GM21526 (cell line): Measurements from ENCODE around the gene DPP10.

ENCODE experiments used
- ATAC-seq: cut with Tn5 transposase; IDR thresholded peaks from one replicate; pipeline ENCODE4 v1.9.1; 2021; ENCODE audit warnings: moderate library complexity; ENCODE audit not compliant: unreplicated experiment, low FRiP score

Gene DPP10

DNA sequence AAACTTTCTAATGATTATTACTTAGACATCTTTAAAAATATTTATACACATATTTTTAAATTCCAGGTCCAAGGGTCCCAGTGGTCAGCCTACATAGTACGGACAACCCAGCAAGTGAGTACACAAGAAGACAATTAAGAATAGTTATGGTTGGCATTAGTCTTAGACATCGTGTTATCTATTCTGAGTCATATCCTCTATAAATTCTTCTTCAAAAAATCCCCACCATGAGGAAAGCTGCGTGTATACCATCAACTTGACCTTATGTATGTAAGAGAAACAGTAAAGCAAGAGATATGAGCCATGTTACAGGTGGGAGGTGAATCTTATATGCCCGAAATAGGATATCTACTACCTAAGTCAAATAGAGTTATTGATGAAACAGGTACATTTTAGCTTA is 1339.8 kb downstream of the DPP10 start:
- no peak for ATAC-seq

DNA sequence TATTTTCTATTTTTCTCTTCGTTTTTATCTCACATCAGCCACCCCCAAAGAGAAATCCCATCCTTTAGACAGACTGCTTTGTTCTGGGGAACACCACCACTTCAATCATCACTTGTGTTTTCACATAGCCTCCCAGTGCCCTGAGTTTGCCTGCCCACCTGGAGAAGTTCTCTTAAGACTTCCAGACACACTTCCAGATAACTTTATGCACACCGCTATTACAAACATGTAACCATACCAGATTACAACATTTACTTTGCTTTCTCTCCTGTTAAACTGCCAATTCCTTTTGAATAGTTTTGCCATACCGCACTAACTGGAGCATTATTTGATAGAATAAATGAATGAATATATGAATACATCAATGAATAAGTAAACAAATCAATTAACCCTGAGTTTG is 1353.6 kb downstream of the DPP10 start:
- no peak for ATAC-seq

GRCh38 chr2:115807276-115807675 is 1364.8 kb downstream of the DPP10 start:
- ATAC-seq = no peak

DNA sequence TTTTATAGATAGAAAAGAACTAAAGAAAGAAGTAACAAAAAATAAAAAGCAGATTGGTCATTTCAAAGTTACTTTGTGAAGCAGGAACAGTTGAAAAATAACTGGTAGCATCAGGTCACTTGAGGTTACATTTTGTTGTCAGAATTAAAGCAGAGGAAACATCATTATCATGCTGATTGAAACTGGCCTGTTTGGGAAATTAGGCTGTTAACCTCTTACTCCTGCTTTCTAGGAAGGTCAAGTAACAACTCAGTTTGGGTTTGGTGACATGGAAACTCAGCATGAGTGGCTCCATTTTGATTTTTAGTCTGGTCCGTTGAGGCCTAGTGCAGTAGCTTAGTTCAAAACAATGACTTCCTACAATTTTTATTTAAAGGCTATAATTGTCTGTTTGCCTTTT is 1383.5 kb downstream of the DPP10 start:
- ATAC-seq = no peak

DNA sequence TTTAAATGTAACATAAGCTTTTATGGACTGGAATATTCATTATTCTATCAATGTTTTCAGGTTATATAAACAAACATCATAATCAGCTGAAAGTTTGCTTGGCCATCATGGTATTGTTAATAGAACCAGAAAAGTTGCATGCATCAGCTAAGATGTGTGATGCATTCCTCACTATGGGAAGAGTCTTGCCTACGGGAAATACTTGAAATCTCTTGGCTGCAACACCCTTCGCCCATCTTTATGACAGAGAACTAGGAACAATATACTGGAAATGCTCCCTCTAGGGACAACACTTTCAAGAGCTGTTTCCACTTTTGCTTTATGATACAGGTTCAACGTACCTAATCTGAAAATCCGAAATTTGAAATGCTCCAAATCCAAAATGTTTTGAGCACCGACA is 1390.8 kb downstream of the DPP10 start:
- ATAC-seq = no peak

GRCh38 chr2:115838539-115838938 is 1396.1 kb downstream of the DPP10 start:
- ATAC-seq = no peak

GRCh38 chr2:115842306-115842705 is 1399.9 kb downstream of the DPP10 start:
- ATAC-seq = no peak

DNA sequence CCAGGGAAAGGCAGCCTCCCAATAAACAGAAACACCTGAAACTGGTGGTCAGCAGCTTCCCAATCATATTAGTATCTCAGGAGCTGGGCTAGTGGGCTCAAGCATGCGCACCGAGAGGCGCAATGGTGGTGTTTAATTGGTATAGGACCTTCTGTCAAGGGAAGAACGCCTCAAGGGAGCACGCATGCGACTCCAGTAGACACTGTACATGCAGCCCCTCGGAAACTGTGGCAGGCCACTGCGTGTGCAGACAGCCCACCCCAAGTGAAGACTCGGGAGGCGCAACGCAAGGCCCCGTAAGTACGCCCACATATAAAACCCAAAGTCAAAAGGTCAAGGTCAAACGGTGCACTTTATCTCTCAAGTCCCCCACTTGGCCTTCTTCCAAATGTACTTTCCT is 1405.8 kb downstream of the DPP10 start:
- no peak for ATAC-seq

DNA sequence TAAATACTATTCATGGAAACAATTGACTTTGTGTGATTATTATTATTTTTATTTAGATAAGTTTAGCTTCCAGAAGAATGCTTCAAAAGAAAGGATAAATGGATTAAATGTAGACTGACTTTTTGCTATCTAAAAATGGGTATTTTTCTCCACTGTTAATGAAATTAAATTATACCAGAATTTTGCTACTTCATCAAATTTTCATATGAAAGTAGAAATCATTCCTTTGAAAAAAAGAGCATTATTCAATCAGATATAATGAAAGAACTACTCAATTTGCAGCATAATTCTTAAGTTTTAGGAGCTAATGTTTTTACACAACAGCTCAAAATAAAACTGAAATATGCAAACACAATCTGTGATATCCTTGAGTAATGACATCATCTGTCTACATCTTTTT is 1424.6 kb downstream of the DPP10 start:
- no peak for ATAC-seq

DNA sequence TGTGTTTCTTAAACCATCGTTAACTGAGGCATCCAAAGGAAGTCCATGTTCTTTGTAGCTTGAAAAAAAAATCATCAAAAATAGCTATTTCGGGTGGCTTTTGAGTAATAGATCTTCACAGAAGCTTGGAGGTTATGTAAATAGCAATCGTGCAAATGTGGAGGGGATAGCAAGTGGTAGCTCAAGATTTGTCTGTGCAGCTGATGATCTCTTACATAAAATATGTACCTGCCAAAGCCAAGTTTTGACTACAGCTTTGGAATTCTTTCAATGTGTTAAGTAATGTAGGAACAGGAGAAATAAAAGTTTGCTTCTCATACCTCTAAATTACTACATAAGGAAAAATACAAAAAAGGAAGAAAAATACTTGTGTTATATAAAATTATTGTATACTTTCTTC is 1432.0 kb downstream of the DPP10 start:
- ATAC-seq = no peak

DNA sequence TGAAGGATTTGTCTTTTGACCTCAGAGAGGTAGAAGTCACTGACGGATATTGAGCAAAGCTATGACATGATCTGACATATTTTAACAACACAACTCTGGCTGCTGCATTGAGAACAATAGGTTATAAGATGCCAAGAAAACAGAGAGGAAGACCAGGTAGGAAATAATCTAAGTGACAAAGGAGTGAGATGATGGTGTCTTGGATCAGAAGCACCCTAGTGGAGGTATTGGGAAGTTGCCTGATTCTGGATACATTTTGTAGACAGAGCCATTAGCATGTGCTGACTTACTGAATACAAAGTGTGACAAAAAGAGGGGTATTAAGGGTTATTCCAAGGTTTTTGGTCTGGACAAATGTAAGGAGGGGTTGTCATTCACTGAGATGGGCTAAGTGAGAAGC is 1438.1 kb downstream of the DPP10 start:
- ATAC-seq = no peak

GRCh38 chr2:115887209-115887776 is 1444.9 kb downstream of the DPP10 start:
- ATAC-seq = no peak
